Upper lobe of left lung (tissue), 4 donors: Measurements from ENCODE around the gene TCL1A.

Experiments
- EP300 ChIP-seq, 4 donors: sonication (generic); formaldehyde crosslinking; IDR thresholded peaks; one replicate each; pipeline ENCODE4 v1.5.1; 2017; ENCODE audit warnings: antibody characterized with exemption in 4 of 4, control low read depth in 2 of 4
- POLR2A ChIP-seq, 4 donors: fragments of 450-650 bp; IDR thresholded peaks; one replicate each; pipeline ENCODE4 v1.5.1; 2016 to 2017; ENCODE audit warnings: antibody characterized with exemption in 4 of 4, mild to moderate bottlenecking in 2 of 4
- TF ChIP-seq, protein P1 (sequence below), 6 experiments: fragments of 450-650 bp in 4 of 6; fragments of 200-600 bp in 2 of 6; sonication (generic) in 2 of 6; IDR thresholded peaks; one replicate each; pipeline ENCODE4 v1.5.1; 2016 to 2019; ENCODE audit warnings: antibody characterized with exemption in 6 of 6

DNA sequence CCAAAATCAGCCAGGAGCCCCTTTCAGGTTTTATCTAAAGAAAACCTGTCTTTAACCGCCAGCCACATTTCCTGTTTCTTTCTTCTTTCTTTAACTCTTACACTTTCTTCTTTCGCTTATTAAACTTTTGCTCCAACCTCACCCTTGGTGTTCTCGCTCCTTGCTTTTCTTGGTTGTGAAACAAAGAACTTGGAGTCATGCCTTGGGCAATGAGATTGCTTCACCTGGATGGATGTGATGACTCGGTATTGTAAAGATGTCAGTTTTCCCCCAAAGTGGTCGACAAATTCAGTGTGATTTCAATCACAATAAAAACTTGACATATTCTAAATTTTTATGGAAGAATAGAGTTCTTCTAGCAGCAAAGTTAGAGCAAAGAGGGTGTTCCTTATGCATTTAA, 16.2 kb upstream of the TCL1A start:
- no peak for TF ChIP-seq POLR2A (IDR thresholded peaks at IDR 0.05)
- TF ChIP-seq, protein P1, sequence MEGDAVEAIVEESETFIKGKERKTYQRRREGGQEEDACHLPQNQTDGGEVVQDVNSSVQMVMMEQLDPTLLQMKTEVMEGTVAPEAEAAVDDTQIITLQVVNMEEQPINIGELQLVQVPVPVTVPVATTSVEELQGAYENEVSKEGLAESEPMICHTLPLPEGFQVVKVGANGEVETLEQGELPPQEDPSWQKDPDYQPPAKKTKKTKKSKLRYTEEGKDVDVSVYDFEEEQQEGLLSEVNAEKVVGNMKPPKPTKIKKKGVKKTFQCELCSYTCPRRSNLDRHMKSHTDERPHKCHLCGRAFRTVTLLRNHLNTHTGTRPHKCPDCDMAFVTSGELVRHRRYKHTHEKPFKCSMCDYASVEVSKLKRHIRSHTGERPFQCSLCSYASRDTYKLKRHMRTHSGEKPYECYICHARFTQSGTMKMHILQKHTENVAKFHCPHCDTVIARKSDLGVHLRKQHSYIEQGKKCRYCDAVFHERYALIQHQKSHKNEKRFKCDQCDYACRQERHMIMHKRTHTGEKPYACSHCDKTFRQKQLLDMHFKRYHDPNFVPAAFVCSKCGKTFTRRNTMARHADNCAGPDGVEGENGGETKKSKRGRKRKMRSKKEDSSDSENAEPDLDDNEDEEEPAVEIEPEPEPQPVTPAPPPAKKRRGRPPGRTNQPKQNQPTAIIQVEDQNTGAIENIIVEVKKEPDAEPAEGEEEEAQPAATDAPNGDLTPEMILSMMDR (IDR thresholded peaks at IDR 0.05), result no peak
- no peak for TF ChIP-seq EP300 (IDR thresholded peaks at IDR 0.05)
